ENCODE data around the gene CPSF2. TPM values are rescaled to one million over a fixed set of nuclear protein-coding genes. Genes with fewer than 3 reads are reported as not detected.

Gene CPSF2
- total and polyA plus RNA-seq, 10 of the 15 experiments (the other 5 are each of a cell fraction or from before 2014, with no cell fraction given): 18.2 to 71.8 (median 47.0) TPM

- TF ChIP-seq BCLAF1 (IDR thresholded peaks at IDR 0.05): no peak
- no peak for TF ChIP-seq TBL1XR1 (IDR thresholded peaks at IDR 0.05; ENCODE audit: low read depth, low read length)
- no peak for TF ChIP-seq CREM (IDR thresholded peaks at IDR 0.05; ENCODE audit: low read depth)
- TF ChIP-seq NR2C2 (IDR thresholded peaks at IDR 0.05; ENCODE audit: borderline replicate concordance, control insufficient read depth, insufficient read length, low read depth): no peak
- no peak for TF ChIP-seq HSF1 (IDR thresholded peaks at IDR 0.05; ENCODE audit: low read depth, low read length)
- no peak for TF ChIP-seq RB1 (IDR thresholded peaks at IDR 0.05; ENCODE audit: borderline replicate concordance)
Measured at GRCh38 chr14:92134456-92134855, 12.7 kb downstream of the CPSF2 start (continued).

- in situ Hi-C loops (cut with MboI) (loop anchor here (25.0 kb wide), 1 partner anchor 552 kb away; no protein-coding TSS in a partner anchor), intact Hi-C loops (cut with micrococcal nuclease; ENCODE audit: unreplicated experiment) (loop anchor here (5.0 to 10.0 kb wide), 4 partner anchors 190 to 547 kb away; partner anchors contain the start of gene SLC24A4)
- RAD21 ChIA-PET (ENCODE audit: unreplicated experiment): interaction anchor here (0.9 to 2.7 kb wide), 11 partner anchors 10 to 374 kb away, joined by 3 to 19 read pairs (median 4); partner anchors contain the start of genes ATXN3, CPSF2, NDUFB1 and SLC24A4
- Histone ChIP-seq H2AFZ (ENCODE audit: control insufficient read depth, low read depth, low read length) (no peak overlapping the region), H4K20me1 (ENCODE audit: control insufficient read depth, insufficient read depth) (no peaks in the 10 kb centered on the region), H3K9ac (ENCODE audit: control insufficient read depth, insufficient read depth, low read length) (no peak overlapping the region), H3K4me2 (ENCODE audit: control insufficient read depth, insufficient read depth) (no peak overlapping the region), H3K79me2 (ENCODE audit: control insufficient read depth, insufficient read depth, low read length) (no peaks in the 10 kb centered on the region), H3K4me1 (ENCODE audit: control insufficient read depth, insufficient read depth, low read length) (no peaks in the 10 kb centered on the region), H3K36me3 (ENCODE audit: control insufficient read depth in 2 of 2, insufficient read depth in 2 of 2, low read length in 1 of 2) (peaks cover 0 to 15% of the 10 kb centered on the region in 2 experiments; a peak in 2 of 4 replicates), H3K9me3 (replicated peaks; ENCODE audit: control insufficient read depth, insufficient read depth, low read length) (no peaks in the 10 kb centered on the region), H3K27ac (ENCODE audit: control insufficient read depth, insufficient read depth) (no peak overlapping the region), H3K4me3 (no peak overlapping the region), H3K27me3 (replicated peaks in 1 of 2; ENCODE audit: control insufficient read depth in 2 of 2, insufficient read depth in 2 of 2, low read length in 1 of 2) (no peaks in the 10 kb centered on the region)
- ATAC-seq (0 out of 3 replicates have a peak, but pooled peaks have one; percentile 35), DNase-seq (ENCODE audit: low read depth, low spot score) (no peak), FAIRE-seq (no peak)
- CTCF ChIA-PET: interaction anchor here (0.8 to 7.9 kb wide), 15 partner anchors 10 to 555 kb away, joined by 3 to 77 read pairs (median 6); partner anchors contain the start of genes CPSF2 and NDUFB1
- POLR2A ChIA-PET: interaction anchor here (0.6 to 0.7 kb wide), 2 partner anchors 163 to 389 kb away, joined by 3 to 4 read pairs; no protein-coding TSS in a partner anchor
- BruUV-seq (replicated peaks): no TSS peak
- 94% methylated on average over 1 of the region's 1 CpG for WGBS (ENCODE audit: insufficient coverage, insufficient replicate concordance, low lambda C conversion rate, missing lambda C conversion rate)
- SMC1A ChIA-PET (ENCODE audit: uncharacterized antibody, unreplicated experiment): interaction anchor here (0.7 to 3.5 kb wide), 10 partner anchors 9 to 450 kb away, joined by 3 to 27 read pairs (median 4); no protein-coding TSS in a partner anchor
- no peak for TF ChIP-seq KDM1A (IDR thresholded peaks at IDR 0.05; ENCODE audit: borderline replicate concordance)
- TF ChIP-seq RAD21 (IDR thresholded peaks at IDR 0.05; ENCODE audit: insufficient read depth, low read depth, low read length): peak; percentile 54
- TF ChIP-seq ZBTB40 (IDR thresholded peaks at IDR 0.05; ENCODE audit: borderline replicate concordance): no peak
- TF ChIP-seq, protein P1, sequence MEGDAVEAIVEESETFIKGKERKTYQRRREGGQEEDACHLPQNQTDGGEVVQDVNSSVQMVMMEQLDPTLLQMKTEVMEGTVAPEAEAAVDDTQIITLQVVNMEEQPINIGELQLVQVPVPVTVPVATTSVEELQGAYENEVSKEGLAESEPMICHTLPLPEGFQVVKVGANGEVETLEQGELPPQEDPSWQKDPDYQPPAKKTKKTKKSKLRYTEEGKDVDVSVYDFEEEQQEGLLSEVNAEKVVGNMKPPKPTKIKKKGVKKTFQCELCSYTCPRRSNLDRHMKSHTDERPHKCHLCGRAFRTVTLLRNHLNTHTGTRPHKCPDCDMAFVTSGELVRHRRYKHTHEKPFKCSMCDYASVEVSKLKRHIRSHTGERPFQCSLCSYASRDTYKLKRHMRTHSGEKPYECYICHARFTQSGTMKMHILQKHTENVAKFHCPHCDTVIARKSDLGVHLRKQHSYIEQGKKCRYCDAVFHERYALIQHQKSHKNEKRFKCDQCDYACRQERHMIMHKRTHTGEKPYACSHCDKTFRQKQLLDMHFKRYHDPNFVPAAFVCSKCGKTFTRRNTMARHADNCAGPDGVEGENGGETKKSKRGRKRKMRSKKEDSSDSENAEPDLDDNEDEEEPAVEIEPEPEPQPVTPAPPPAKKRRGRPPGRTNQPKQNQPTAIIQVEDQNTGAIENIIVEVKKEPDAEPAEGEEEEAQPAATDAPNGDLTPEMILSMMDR (IDR thresholded peaks at IDR 0.05 in 2 of 3, conservative IDR thresholded peaks at IDR 0.05 in 1 of 3; ENCODE audit: control insufficient read depth in 2 of 3, extremely low read depth in 1 of 3, insufficient read depth in 1 of 3, low read depth in 3 of 3, low read length in 3 of 3): peak; percentile 30 to 59 (median 36); a peak in 3 of 6 replicates
Measured at GRCh38 chr14:92135269-92135668, 13.5 kb downstream of the CPSF2 start.

Measured in GM12878 (cell line).